SH-SY5Y (cell line): ENCODE results near the gene GLS2.

Experiments
- GATA2 ChIP-seq: IDR thresholded peaks from 2 replicates; pipeline ENCODE4 v1.6.1; 2011; ENCODE audit warnings: mild to moderate bottlenecking, low read depth, low read length
- GATA3 ChIP-seq: IDR thresholded peaks from 2 replicates; pipeline ENCODE4 v1.6.1; 2011; ENCODE audit warnings: low read depth, mild to moderate bottlenecking, low read length, moderate library complexity

- no peak for TF ChIP-seq GATA3
- no peak for TF ChIP-seq GATA2
Measured at GRCh38 chr12:56484566-56484965, 3.4 kb downstream of the GLS2 start.
